HepG2 (cell line): ENCODE results near the gene WSB1. TPM values are rescaled to one million over a fixed set of nuclear protein-coding genes. Genes with fewer than 3 reads are reported as not detected.

Source experiments
- GTF2F1 ChIP-seq: fragments of 150-350 bp; IDR thresholded peaks from 2 replicates; pipeline ENCODE4 v1.6.1; 2014; ENCODE audit warnings: low read length
- HBP1 ChIP-seq: IDR thresholded peaks from 2 replicates; pipeline ENCODE4 v1.6.1; 2016; ENCODE audit warnings: low read depth, control low read depth
- MEIS2 ChIP-seq: sonication (generic); formaldehyde crosslinking; IDR thresholded peaks from 2 replicates; pipeline ENCODE4 v1.9.0; 2021; ENCODE audit warnings: mild to moderate bottlenecking, missing genetic modification reagents
- MXD1 ChIP-seq: sonication (generic); formaldehyde crosslinking; IDR thresholded peaks from 2 replicates; pipeline ENCODE4 v1.4.0; 2020; ENCODE audit warnings: mild to moderate bottlenecking, missing genetic modification reagents
- TOE1 ChIP-seq: sonication (generic); formaldehyde crosslinking; IDR thresholded peaks from 2 replicates; pipeline ENCODE4 v1.4.0; 2020; ENCODE audit warnings: mild to moderate bottlenecking, missing genetic modification reagents
- ZFP36 ChIP-seq: fragments of 150-350 bp; IDR thresholded peaks from 2 replicates; pipeline ENCODE4 v1.6.1; 2018; ENCODE audit warnings: borderline replicate concordance, low read length, low read depth; ENCODE audit not compliant: partially characterized antibody
- ZFP91 ChIP-seq: sonication (generic); formaldehyde crosslinking; IDR thresholded peaks from 2 replicates; pipeline ENCODE4 v1.9.0; 2022; ENCODE audit warnings: missing genetic modification reagents, mild to moderate bottlenecking, borderline replicate concordance
- ZNF253 ChIP-seq: sonication (generic); formaldehyde crosslinking; IDR thresholded peaks from 2 replicates; pipeline ENCODE4 v1.8.0; 2022; ENCODE audit warnings: mild to moderate bottlenecking, missing genetic modification reagents, borderline replicate concordance
- ZNF275 ChIP-seq: sonication (generic); formaldehyde crosslinking; IDR thresholded peaks from 2 replicates; pipeline ENCODE4 v1.8.0; 2022; ENCODE audit warnings: missing genetic modification reagents, mild to moderate bottlenecking, inconsistent platforms, borderline replicate concordance
- ZNF543 ChIP-seq: sonication (generic); formaldehyde crosslinking; IDR thresholded peaks from 2 replicates; pipeline ENCODE4 v1.4.0; 2020; ENCODE audit warnings: mild to moderate bottlenecking, missing genetic modification reagents
- ZNF782 ChIP-seq: sonication (generic); formaldehyde crosslinking; IDR thresholded peaks from 2 replicates; pipeline ENCODE4 v1.4.0; 2020; ENCODE audit warnings: missing genetic modification reagents, mild to moderate bottlenecking, borderline replicate concordance
- ZSCAN5A ChIP-seq: sonication (generic); formaldehyde crosslinking; IDR thresholded peaks from 2 replicates; pipeline ENCODE4 v1.8.0; 2022; ENCODE audit warnings: mild to moderate bottlenecking, missing genetic modification reagents, borderline replicate concordance
- polyA plus RNA-seq, 8 experiments: library from polyadenylated mRNA; depleted of rRNA in 3 of 8; stranded (reverse) in 7 of 8; unstranded in 1 of 8; fragments of >200 nt; fragmentation: Illumina TruSeq in 4 of 8; extraction: Trizol in 4 of 8; gene quantifications; 2 replicates each; pipeline versions ENCODE4 v1.2.1 to v1.2.3, GENCODE V29; 2011 to 2016; ENCODE audit warnings: low read depth in 4 of 8, missing spikeins in 1 of 8, mixed read lengths in 1 of 8; ENCODE audit not compliant: insufficient read depth in 1 of 8
- total RNA-seq, 5 experiments: library from RNA; depleted of rRNA; stranded (reverse); fragments of >200 nt; fragmentation: Illumina TruSeq; extraction: Trizol; gene quantifications; 2 replicates each; pipeline ENCODE4 v1.2.3, GENCODE V29; 2016; ENCODE audit warnings: low read depth in 1 of 5
- TF ChIP-seq, protein P1 (sequence below): sonication (generic); formaldehyde crosslinking; IDR thresholded peaks from 2 replicates; pipeline ENCODE4 v1.8.1; 2023; ENCODE audit warnings: mild to moderate bottlenecking, missing genetic modification reagents
- TF ChIP-seq, protein P2 (sequence below): conservative IDR thresholded peaks from 2 replicates; pipeline ENCODE4 v1.6.1; 2018; ENCODE audit warnings: missing genetic modification reagents
- TF ChIP-seq, protein P3 (sequence below): IDR thresholded peaks from 2 replicates; pipeline ENCODE4 v1.6.1; 2016
- TF ChIP-seq, protein P4 (sequence below): sonication (generic); formaldehyde crosslinking; IDR thresholded peaks from 2 replicates; pipeline ENCODE4 v1.4.0; 2020; ENCODE audit warnings: low read depth, mild to moderate bottlenecking, missing genetic modification reagents

Gene WSB1
- total and polyA plus RNA-seq, 2 of the 13 experiments (the other 11 are each of a cell fraction or from before 2014, with no cell fraction given) = 81.3 to 294 TPM

GRCh38 chr17:27353461-27354050 is 59.6 kb downstream of the WSB1 start (continued):
- no peak for TF ChIP-seq MXD1 (CRISPR knock-in tag)
- TF ChIP-seq ZSCAN5A (CRISPR knock-in tag) = 0 out of 2 replicates have a peak, but pooled peaks have one; percentile 43
- TF ChIP-seq ZNF782 (CRISPR knock-in tag) = 0 out of 2 replicates have a peak, but pooled peaks have one; percentile 68
- TF ChIP-seq ZNF253 (CRISPR knock-in tag) = no peak
- TF ChIP-seq ZNF275 (CRISPR knock-in tag) = no peak
- TF ChIP-seq ZFP91 (CRISPR knock-in tag) = peak; percentile 16
- no peak for TF ChIP-seq HBP1 (CRISPR knock-in tag)
- TF ChIP-seq, protein P1, sequence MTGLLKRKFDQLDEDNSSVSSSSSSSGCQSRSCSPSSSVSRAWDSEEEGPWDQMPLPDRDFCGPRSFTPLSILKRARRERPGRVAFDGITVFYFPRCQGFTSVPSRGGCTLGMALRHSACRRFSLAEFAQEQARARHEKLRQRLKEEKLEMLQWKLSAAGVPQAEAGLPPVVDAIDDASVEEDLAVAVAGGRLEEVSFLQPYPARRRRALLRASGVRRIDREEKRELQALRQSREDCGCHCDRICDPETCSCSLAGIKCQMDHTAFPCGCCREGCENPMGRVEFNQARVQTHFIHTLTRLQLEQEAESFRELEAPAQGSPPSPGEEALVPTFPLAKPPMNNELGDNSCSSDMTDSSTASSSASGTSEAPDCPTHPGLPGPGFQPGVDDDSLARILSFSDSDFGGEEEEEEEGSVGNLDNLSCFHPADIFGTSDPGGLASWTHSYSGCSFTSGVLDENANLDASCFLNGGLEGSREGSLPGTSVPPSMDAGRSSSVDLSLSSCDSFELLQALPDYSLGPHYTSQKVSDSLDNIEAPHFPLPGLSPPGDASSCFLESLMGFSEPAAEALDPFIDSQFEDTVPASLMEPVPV (CRISPR knock-in tag) = 0 out of 2 replicates have a peak, but pooled peaks have one; percentile 32
- TF ChIP-seq, protein P2, sequence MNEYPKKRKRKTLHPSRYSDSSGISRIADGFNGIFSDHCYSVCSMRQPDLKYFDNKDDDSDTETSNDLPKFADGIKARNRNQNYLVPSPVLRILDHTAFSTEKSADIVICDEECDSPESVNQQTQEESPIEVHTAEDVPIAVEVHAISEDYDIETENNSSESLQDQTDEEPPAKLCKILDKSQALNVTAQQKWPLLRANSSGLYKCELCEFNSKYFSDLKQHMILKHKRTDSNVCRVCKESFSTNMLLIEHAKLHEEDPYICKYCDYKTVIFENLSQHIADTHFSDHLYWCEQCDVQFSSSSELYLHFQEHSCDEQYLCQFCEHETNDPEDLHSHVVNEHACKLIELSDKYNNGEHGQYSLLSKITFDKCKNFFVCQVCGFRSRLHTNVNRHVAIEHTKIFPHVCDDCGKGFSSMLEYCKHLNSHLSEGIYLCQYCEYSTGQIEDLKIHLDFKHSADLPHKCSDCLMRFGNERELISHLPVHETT (CRISPR knock-in tag) = peak; percentile 69; the same call in 1 of the 2 replicates
- TF ChIP-seq, protein P3, sequence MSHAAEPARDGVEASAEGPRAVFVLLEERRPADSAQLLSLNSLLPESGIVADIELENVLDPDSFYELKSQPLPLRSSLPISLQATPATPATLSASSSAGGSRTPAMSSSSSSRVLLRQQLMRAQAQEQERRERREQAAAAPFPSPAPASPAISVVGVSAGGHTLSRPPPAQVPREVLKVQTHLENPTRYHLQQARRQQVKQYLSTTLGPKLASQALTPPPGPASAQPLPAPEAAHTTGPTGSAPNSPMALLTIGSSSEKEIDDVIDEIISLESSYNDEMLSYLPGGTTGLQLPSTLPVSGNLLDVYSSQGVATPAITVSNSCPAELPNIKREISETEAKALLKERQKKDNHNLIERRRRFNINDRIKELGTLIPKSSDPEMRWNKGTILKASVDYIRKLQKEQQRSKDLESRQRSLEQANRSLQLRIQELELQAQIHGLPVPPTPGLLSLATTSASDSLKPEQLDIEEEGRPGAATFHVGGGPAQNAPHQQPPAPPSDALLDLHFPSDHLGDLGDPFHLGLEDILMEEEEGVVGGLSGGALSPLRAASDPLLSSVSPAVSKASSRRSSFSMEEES = no peak
- no peak for TF ChIP-seq ZFP36
- TF ChIP-seq, protein P4, sequence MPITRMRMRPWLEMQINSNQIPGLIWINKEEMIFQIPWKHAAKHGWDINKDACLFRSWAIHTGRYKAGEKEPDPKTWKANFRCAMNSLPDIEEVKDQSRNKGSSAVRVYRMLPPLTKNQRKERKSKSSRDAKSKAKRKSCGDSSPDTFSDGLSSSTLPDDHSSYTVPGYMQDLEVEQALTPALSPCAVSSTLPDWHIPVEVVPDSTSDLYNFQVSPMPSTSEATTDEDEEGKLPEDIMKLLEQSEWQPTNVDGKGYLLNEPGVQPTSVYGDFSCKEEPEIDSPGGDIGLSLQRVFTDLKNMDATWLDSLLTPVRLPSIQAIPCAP (CRISPR knock-in tag) = no peak
- TF ChIP-seq MEIS2 (CRISPR knock-in tag) = peak; percentile 26
- TF ChIP-seq TOE1 (CRISPR knock-in tag) = no peak
- TF ChIP-seq GTF2F1 = no peak
- TF ChIP-seq ZNF543 (CRISPR knock-in tag) = peak; percentile 58; the same call in 1 of the 2 replicates
